ENCODE measurements around the gene MOGAT1. TPM values are rescaled to one million over a fixed set of nuclear protein-coding genes. Genes with fewer than 3 reads are reported as not detected.

Gene MOGAT1
- total and polyA plus RNA-seq, 2 of the 8 experiments (the other 6 are each of a cell fraction or from before 2014, with no cell fraction given) = 0.11 to 0.67 TPM

DNA sequence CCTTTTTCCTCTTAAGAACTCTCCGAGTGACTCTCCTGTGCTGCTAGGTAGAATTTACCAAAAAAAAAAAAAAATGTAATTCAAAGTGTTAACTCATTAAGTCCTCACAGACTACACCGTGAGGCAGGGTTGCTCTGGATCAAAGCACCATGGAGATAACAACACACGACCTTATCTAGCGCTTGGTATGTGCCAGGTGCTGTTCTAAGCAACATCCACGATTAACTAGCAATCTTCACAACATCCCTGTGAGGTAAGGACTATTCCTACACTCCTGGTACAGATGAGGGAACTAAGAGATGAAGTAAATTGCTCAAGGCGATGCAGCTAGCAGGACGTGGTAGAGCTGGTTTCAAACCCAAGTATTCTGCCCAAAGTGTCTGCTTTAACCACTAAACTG lies 1.8 kb downstream of the MOGAT1 start:
- no peak overlapping the region for H3K14ac ChIP-seq (ENCODE audit: insufficient read length)
- no peaks in the 10 kb centered on the region for H3K79me2 ChIP-seq (ENCODE audit: control insufficient read depth in 1 of 2, insufficient read depth in 2 of 2, low read length in 2 of 2)
- no peak overlapping the region for H2BK120ac ChIP-seq (replicated peaks; ENCODE audit: low read depth, low read length)
- no peak overlapping the region for H2AFZ ChIP-seq (ENCODE audit: low read length)
- H4K20me1 ChIP-seq (replicated peaks in 1 of 2; ENCODE audit: control insufficient read depth in 1 of 2, insufficient read depth in 2 of 2, low read length in 2 of 2) = no peaks in the 10 kb centered on the region
- H3K4me2 ChIP-seq (ENCODE audit: insufficient read depth in 1 of 2, low read depth in 2 of 2, low read length in 2 of 2) = no peak overlapping the region
- no peak overlapping the region for H4K5ac ChIP-seq (ENCODE audit: insufficient read length, low read depth, low read length)
- no peak overlapping the region for H3K56ac ChIP-seq (replicated peaks; ENCODE audit: insufficient read length, low read depth, low read length)
- H2BK20ac ChIP-seq (ENCODE audit: low read length) = no peak overlapping the region
- H3K36me3 ChIP-seq (ENCODE audit: control insufficient read depth in 2 of 4, insufficient read depth in 4 of 4, low read length in 3 of 4) = no peaks in the 10 kb centered on the region
- H3K18ac ChIP-seq (ENCODE audit: extremely low read depth, low read length) = no peak overlapping the region
- no peaks in the 10 kb centered on the region for H3K79me1 ChIP-seq (ENCODE audit: low read depth, low read length)
- no peaks in the 10 kb centered on the region for H3K9me3 ChIP-seq (ENCODE audit: insufficient read depth in 2 of 2, low read depth in 1 of 2, low read length in 1 of 2)
- H3K27me3 ChIP-seq (replicated peaks in 1 of 4; ENCODE audit: control insufficient read depth in 3 of 4, extremely low read depth in 1 of 4, insufficient read depth in 3 of 4, low read length in 3 of 4) = peaks cover 0 to 23% (median 11%) of the 10 kb centered on the region in 4 experiments; a peak in 6 of 7 replicates
- no peak overlapping the region for H3K4me3 ChIP-seq (ENCODE audit: extremely low read depth in 1 of 4, insufficient read depth in 2 of 4, low read depth in 3 of 4, low read length in 4 of 4)
- H3K9ac ChIP-seq (replicated peaks in 1 of 4; ENCODE audit: extremely low read depth in 1 of 4, low read depth in 3 of 4, low read length in 3 of 4) = no peak overlapping the region
- no peak overlapping the region for H2AK5ac ChIP-seq (ENCODE audit: low read depth, low read length)
- H4K8ac ChIP-seq (ENCODE audit: extremely low read depth, insufficient read depth, low read length) = no peak overlapping the region
- no peak overlapping the region for H3K4ac ChIP-seq (replicated peaks; ENCODE audit: insufficient read length, low read depth, low read length)
- H2BK12ac ChIP-seq (ENCODE audit: low read depth, low read length) = no peak overlapping the region
- H3K4me1 ChIP-seq (replicated peaks in 1 of 4; ENCODE audit: control insufficient read depth in 3 of 4, insufficient read depth in 4 of 4, low read length in 3 of 4) = peaks cover 0 to 3% (median 0%) of the 10 kb centered on the region in 4 experiments; a peak in 2 of 7 replicates
- CTCF ChIA-PET (ENCODE audit: partially characterized antibody) = interaction anchor here (0.7 to 2.5 kb wide), 5 partner anchors 10 to 250 kb away, joined by 3 to 10 read pairs (median 4); no protein-coding TSS in a partner anchor
- POLR2A ChIA-PET (ENCODE audit: partially characterized antibody) = no interaction called here
- peaks cover 10% of the 10 kb centered on the region; the same call in 1 of the 2 replicates for H3K23me2 ChIP-seq (ENCODE audit: low read depth, low read length)
- no peak overlapping the region for H2BK15ac ChIP-seq (ENCODE audit: low read length)
- WGBS, 2 experiments (ENCODE audit: extremely low coverage in 1 of 2, insufficient coverage in 1 of 2, insufficient read length in 1 of 2, insufficient replicate concordance in 2 of 2, low coverage in 1 of 2, low lambda C conversion rate in 2 of 2, missing lambda C conversion rate in 1 of 2) = 93% methylated on average over 5 of the region's 7 CpGs; no CpG with 5 or more reads in 1 of the 2 experiments
- no peak overlapping the region for H3K23ac ChIP-seq (ENCODE audit: insufficient read length)
- H4K91ac ChIP-seq (replicated peaks; ENCODE audit: insufficient read length, low read length) = no peak overlapping the region
- DNase-seq (ENCODE audit: low read depth in 1 of 2, low spot score in 2 of 2) = no peak
- no peak overlapping the region for H3K27ac ChIP-seq (ENCODE audit: low read depth, low read length)
- H2BK5ac ChIP-seq (ENCODE audit: low read depth, low read length) = no peak overlapping the region
- FAIRE-seq = no peak
